ENCODE data around the gene CCL21.
"Not testable (repeated sequence)": the region's sequence is repeated elsewhere in the genome, so short reads cannot be mapped to it uniquely, and the experiment has no call there.

Gene CCL21, protein sequence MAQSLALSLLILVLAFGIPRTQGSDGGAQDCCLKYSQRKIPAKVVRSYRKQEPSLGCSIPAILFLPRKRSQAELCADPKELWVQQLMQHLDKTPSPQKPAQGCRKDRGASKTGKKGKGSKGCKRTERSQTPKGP

GRCh38 chr9:34710023-34710422 lies at the start of gene CCL21:
Gene CCL21 (minus strand): TSS chr9:34710136. CDS start chr9:34710066, 70 bp downstream.
- DNase-seq: no peak

DNA sequence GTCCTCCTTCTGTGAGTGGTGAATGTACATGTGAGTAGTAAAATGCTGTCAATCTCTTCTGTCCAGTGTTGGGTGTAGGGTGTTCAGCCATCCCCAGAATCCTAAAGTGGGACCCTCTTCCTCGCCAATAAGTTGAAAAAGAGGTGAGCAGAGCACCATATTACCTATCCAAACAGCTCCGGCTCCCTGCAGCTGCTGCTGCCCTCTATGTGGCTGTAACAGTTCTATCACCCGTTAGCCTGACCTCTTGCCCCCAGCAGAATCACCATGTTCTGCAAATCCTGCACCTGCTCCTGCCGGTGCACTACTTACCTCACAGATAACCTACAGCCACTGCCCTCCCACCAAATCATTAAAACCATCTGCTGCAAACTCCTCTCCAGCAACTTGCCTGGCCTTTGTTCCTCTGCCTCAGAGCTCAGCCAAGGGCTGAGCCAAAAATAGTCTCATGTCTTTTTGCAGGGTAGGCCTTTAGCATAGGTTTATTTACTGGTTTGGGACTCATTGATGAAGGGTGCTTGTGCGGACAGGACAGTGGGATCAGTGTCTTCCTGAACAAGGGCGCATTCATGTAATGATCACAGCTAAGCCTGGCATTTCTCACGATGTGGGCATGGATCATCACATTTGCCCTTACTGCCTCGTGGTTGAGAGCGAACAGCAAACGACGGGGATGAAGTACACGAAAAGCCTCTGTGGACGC lies 49.6 kb upstream of the CCL21 start:
- no peak for DNase-seq

DNA sequence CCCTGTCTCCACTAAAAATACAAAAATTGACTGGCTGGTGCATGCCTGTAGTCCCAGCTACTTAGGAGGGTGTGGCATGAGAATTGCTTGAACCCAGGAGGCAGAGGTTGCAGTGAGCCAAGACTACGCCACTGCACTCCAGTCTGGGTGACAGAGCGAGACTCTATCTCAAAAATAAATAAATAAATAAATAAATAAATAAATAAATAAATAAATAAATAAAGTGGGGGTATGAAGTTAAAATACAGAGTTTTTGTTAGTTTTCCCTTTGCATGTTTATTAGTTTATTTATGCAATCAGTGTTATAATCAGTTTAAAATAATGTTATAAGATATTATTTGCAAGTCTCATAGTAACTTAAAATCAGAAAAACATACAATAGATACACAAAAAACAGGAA lies 40.4 kb upstream of the CCL21 start:
- DNase-seq: not testable (repeated sequence)

- DNase-seq: no peak
These were observed 36.6 kb upstream of the CCL21 start for GRCh38 chr9:34746526-34746925.

DNA sequence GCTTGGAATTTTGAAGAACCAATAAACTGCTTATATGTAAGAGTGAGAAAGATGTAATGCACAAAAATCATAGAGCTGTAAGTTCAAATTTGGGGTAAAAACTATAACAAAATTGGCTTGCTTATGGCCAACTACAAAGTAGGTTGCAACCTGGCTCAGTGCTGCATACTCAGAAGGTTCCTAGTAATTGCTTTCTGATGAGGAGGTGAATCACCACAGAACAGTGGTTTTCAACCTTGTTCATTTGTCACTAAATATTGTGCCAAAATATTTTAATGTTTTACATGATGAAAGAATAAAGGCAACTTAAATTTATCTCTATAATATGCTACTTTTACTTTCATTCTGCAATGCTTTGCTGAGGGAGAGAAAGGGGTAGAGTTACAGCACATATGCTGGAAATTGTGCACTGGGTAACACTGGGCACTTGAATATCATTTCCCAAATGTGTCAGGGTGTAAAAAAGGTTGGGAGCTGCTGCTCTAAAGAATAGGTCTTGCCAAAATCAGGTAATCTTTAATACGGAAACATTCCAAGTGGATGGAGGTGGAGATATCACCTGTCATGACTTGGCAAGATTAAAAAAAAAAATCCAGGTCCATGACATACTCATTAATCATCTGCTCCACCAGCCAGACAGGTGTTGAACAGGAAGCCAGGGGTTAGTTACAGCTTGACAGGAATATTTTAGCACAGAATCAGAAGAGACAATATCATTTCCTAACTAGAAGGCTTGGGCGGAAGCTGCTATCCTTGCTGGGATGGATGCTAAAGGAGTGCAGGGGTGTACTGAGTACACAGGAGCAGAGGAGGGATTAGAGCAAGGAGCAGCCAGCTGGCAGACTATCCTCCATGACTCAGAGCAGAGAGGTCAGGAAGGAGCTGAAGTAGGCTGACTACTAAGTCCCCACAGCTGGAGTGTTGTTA lies 34.6 kb upstream of the CCL21 start:
- no peak for DNase-seq

DNA sequence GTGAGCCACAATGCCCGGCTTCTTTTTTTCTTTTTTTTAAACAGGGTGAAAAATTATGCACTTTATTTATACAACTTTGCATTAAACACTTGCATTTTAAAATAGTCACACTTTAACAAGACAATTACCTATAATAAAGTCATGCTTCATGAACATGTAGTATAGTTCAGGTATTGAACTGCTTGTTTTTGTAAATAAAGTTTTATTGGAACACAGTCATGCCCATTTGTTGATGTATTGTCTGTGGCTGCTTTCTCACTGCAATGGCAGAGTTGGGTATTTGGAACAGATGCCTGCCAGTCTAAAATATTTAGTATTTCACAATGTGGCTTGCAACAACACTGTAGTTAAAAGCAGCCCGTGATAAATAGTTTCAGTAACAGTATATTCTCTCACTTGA lies 32.8 kb upstream of the CCL21 start:
- no peak for DNase-seq

DNA sequence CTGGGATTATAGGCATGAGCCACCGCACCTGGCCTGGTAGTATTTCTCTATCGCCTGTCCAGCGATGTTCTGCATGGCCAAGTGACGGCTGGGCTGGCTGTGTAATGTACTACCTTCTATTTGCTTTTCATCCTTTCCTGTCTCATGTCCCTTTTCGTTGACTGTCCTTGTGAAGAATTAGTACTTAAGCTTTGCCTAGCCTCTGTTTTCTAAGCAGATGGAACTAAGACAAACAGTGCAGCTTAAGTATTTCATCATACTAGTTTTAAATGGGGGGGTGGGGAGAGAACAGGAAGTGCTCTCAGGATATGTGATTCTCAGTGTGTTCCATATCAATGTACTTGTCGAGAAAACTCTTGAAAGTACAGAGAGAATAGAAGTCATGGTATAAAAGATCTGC lies 31.7 kb upstream of the CCL21 start:
- DNase-seq: no peak

DNA sequence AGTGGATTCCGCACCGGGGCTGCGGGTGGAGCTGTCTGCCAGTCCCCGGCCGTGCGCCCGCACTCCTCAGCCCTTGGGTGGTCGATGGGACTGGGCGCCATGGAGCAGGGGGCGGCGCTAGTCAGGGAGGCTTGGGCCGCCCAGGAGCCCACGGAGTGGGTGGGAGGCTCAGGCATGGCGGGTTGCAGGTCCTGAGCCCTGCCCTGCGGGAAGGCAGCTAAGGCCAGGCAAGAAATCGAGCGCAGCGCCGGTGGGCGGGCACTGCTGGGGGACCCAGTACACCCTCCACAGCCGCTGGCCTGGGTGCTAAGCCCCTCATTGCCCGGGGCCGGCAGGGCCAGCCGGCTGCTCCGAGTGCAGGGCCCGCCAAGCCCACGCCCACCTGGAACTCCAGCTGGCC lies 30.2 kb upstream of the CCL21 start:
- not testable (repeated sequence) for DNase-seq

DNA sequence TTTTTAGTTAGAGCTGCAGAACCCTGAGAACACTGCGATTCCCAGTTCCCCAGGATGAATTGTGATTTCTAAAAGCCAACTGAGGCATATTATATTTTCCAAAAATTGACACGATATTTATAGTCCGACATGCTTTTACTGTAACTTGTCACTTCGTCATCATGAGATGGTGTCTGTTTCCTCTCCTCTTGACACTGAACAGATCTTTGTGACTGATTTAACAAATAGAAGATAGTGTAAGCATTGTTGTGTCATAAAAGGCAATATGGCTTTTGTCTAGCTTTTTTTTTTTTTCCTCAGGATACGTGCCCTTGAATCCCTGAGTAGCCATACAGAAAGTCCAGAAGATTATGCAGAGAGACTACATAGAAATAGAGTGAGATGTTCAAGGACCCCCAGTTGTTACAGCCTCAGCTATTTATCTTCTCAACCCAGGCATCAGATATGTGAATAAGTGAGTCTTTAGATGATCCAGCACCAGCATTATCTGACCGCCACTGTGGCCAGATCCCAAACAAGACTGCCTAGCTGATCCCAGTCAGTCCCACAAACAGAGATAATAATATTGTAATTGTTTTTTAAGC lies 27.8 kb upstream of the CCL21 start:
- DNase-seq: no peak

DNA sequence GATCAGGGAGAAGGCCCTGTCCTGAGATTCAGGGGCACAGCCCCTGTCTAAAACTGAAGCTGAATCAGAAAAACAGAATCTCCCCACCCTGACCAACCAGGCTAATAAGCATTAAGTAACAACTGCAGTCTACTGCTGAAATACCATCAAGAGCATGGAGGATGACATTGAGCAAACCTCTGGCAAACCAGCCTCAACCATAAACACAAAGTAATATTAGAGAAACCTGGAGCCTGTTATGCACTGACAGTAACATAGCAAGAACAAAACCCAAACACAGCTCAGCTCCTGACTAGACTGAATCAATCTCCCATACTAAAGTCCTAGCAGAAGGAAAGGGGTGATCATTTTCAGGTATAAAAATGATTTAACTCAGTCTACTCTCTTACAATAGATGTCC lies 24.8 kb upstream of the CCL21 start:
- DNase-seq: no peak

DNA sequence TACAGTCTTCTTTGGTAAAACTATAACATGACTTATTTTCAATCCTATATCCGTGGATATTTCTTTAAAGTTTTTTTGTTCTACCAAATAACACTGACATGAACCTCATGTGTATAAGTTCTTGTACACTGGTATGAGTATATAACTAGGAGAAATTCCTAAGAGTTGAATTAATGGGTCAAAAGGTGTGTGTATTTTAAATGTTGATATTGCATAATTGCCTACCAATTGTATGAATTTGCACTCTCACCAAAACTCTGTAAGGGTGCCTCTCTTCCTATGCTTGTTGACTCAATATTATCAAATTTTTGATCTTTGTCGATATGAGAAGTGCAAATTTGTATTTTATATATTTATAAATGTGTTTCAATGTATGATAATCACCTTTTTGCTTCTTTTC lies 22.9 kb upstream of the CCL21 start:
- DNase-seq: no peak

DNA sequence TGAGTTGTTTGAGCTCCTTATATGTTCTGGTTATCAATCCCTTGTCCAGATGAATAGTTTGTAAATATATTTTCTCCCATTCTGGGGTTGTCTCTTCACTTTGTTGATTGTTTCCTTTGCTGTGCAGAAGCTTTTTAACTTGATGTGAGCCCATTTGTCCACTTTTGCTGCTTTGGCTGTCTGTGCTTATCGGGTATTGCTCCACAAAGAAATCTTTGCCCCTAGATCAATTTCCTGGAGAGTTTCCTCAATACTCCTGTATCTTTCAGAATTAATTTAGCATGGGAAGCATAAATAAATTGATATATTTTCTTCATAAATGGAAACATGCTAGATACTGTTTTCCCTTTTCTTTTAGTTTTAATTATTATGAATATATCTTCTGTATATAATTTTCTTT lies 22.5 kb upstream of the CCL21 start:
- DNase-seq: no peak

- DNase-seq: no peak
These were observed 13.2 kb upstream of the CCL21 start for GRCh38 chr9:34723141-34723540.

GRCh38 chr9:34719769-34720025 lies 9.8 kb upstream of the CCL21 start:
- DNase-seq: not testable (repeated sequence)

- no peak for DNase-seq
These were observed 9.3 kb upstream of the CCL21 start for GRCh38 chr9:34719021-34719768.

- no peak for DNase-seq
These were observed 8.2 kb upstream of the CCL21 start for GRCh38 chr9:34717996-34718614.

DNA sequence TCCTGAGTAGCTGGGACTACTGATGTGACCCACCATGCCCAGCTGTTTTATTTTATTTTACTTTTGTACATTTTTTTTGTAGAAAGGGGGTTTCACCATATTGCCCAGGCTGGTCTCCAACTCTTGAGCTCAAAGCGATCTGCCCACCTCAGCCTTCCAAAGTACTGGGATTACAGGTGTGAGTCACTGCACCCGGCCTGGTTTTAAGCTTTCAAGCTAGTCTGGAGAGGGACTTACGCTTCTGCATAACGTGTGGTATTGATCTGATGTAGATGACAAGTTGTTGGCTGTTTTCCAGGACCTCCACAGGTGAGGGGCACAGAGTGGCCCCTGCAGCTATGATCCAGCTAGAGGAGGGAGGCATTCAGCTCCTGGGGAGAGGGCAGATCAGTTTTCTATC lies 6.8 kb upstream of the CCL21 start:
- DNase-seq: no peak

- no peak for DNase-seq
These were observed 5.8 kb upstream of the CCL21 start for GRCh38 chr9:34715639-34716215.

DNA sequence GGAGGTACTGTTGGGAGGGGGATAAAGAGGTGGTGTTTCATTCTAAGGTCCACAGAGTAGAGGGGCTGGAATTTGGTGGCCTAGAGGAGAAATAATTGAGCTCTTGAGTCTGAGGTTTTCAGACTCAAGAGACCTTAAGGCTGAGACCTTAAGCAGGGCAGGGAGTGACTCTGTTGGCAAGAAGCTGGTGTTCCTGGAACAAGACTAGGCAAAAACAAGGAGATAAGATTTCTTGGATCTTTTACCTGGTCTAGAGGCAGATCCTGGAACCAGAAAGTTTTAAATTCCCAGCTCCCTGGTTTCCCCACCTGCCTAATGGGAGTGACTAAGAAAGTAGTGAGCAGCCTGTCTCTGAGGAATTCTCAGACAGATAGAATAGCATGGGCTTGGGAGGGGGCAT lies 4.1 kb upstream of the CCL21 start:
- DNase-seq: no peak

GRCh38 chr9:34712140-34712539 lies 2.2 kb upstream of the CCL21 start:
- DNase-seq: no peak

- no peak for DNase-seq
These were observed 549 bp downstream of the CCL21 start for GRCh38 chr9:34709196-34709978.

Data from stimulated activated CD4-positive, alpha-beta T cell treated with anti-CD3 and anti-CD28 coated beads, Interleukin-4, amount 100 ng/mL, for 4 hours (primary cell).